ENCODE results near the gene HIPK2. TPM values are rescaled to one million over a fixed set of nuclear protein-coding genes. Genes with fewer than 3 reads are reported as not detected.
A peak's percentile ranks its signal among the peaks of the same experiment; 100 is the strongest.

Gene HIPK2
- polyA plus RNA-seq, 3 donors: 1.6 to 12.1 (median 3.0) TPM

DNA sequence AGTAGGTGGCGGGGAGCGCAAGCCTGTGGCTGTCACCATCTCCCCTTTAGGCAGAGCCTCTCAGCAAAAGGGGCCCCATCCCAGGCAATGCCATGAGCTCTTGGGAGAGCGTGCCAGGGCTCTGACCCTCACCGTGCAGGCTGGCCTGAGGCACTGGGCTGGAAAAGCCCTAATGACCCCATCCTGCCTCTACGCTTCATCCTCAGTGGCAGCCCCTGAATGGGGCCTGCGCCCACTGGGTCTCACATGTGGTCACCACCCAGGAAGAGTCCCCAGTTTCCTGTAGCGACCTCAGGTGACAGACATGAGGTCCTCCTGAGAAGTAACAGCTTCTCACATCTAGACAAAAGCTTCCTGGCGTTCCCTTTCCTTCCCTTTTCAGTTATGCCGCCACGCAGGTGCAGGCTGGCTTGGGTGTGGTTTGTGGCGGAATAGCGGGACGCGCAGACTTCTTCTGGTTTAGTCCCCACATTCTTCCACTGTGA, 195.1 kb downstream of the HIPK2 start:
- TF ChIP-seq, protein P1, sequence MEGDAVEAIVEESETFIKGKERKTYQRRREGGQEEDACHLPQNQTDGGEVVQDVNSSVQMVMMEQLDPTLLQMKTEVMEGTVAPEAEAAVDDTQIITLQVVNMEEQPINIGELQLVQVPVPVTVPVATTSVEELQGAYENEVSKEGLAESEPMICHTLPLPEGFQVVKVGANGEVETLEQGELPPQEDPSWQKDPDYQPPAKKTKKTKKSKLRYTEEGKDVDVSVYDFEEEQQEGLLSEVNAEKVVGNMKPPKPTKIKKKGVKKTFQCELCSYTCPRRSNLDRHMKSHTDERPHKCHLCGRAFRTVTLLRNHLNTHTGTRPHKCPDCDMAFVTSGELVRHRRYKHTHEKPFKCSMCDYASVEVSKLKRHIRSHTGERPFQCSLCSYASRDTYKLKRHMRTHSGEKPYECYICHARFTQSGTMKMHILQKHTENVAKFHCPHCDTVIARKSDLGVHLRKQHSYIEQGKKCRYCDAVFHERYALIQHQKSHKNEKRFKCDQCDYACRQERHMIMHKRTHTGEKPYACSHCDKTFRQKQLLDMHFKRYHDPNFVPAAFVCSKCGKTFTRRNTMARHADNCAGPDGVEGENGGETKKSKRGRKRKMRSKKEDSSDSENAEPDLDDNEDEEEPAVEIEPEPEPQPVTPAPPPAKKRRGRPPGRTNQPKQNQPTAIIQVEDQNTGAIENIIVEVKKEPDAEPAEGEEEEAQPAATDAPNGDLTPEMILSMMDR (IDR thresholded peaks at IDR 0.05): no peak
- Histone ChIP-seq H3K9me3 (replicated peaks in 1 of 2; ENCODE audit: control insufficient read depth in 1 of 2, insufficient read depth in 1 of 2, low read length in 2 of 2) (no peaks in the 10 kb centered on the region), H2AFZ (ENCODE audit: insufficient read depth, low read depth, low read length, poor library complexity, severe bottlenecking) (no peak overlapping the region), H3K9ac (ENCODE audit: insufficient read depth, low read length, poor library complexity, severe bottlenecking) (no peak overlapping the region), H3K4me2 (replicated peaks; ENCODE audit: extremely low read depth, low read length, poor library complexity, severe bottlenecking) (no peak overlapping the region), H3K79me2 (ENCODE audit: insufficient read depth, low read length) (no peaks in the 10 kb centered on the region), H3K36me3 (replicated peaks in 1 of 2; ENCODE audit: control insufficient read depth in 1 of 2, insufficient read depth in 2 of 2, low read length in 2 of 2) (peaks cover 93 to 97% of the 10 kb centered on the region in 2 donors), H3K4me1 (ENCODE audit: control insufficient read depth in 1 of 2, insufficient read depth in 2 of 2, low read length in 2 of 2) (no peaks in the 10 kb centered on the region), H3K27me3 (ENCODE audit: control insufficient read depth in 2 of 2, insufficient read depth in 2 of 2, low read length in 2 of 2) (no peaks in the 10 kb centered on the region), H4K20me1 (ENCODE audit: insufficient read depth, low read length) (peaks cover 32% of the 10 kb centered on the region), H3K27ac (ENCODE audit: low read depth in 1 of 2, low read length in 2 of 2) (no peak overlapping the region), H3K4me3 (replicated peaks in 1 of 3; ENCODE audit: low read depth in 2 of 3, low read length in 3 of 3) (no peak overlapping the region)
- no peak overlapping the region for H3K4me3 Mint-ChIP-seq
- intact Hi-C loops (cut with micrococcal nuclease): no loop called here
- H3K27ac Mint-ChIP-seq: no peak overlapping the region
- WGBS (ENCODE audit: insufficient coverage): 71% methylated on average over 8 of the region's 14 CpGs
- no peaks in the 10 kb centered on the region for H3K9me3 Mint-ChIP-seq
- H3K27me3 Mint-ChIP-seq (ENCODE audit: low read depth in 3 of 3): peaks cover 0 to 2% (median 2%) of the 10 kb centered on the region in 3 donors
- H3K36me3 Mint-ChIP-seq: peaks cover 86 to 98% of the 10 kb centered on the region in 2 donors
- no peaks in the 10 kb centered on the region for H3K4me1 Mint-ChIP-seq
- no peak for DNase-seq

DNA sequence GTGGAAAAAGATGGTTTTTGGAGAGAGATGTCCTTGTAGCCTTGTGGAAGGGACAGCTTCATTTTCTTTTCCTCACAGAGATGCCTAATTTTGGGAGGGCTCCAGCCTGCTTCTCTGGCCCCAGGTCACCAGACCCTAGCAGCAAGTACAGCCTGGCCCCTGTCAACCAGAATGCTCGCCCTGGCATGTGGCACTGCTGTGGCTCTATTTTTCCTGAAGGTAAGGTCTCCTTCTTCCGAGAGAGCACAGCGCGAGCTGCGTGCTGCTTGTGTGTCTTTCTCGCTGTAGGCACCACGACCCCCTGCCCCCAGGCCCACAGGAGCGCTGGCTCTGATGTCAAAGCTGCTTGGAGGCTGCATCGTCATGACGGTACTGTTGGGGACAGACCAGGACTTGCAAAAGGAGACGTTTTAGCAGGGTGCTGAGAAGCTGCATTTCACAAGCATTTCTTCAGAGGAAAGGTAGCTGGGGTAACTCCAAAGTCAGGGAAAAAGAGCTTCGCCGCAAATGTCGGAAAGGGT, 195.6 kb downstream of the HIPK2 start:
- no peak overlapping the region for H3K4me2 ChIP-seq (replicated peaks; ENCODE audit: extremely low read depth, low read length, poor library complexity, severe bottlenecking)
- no peaks in the 10 kb centered on the region for H3K9me3 ChIP-seq (replicated peaks in 1 of 2; ENCODE audit: control insufficient read depth in 1 of 2, insufficient read depth in 1 of 2, low read length in 2 of 2)

More for the DNA sequence above, 195.6 kb downstream of the HIPK2 start:
- peaks cover 91 to 98% of the 10 kb centered on the region in 2 donors for H3K36me3 ChIP-seq (replicated peaks in 1 of 2; ENCODE audit: control insufficient read depth in 1 of 2, insufficient read depth in 2 of 2, low read length in 2 of 2)
- H3K4me3 ChIP-seq (replicated peaks in 1 of 3; ENCODE audit: low read depth in 2 of 3, low read length in 3 of 3): no peak overlapping the region
- Mint-ChIP-seq H3K4me3 (no peak overlapping the region), H3K27me3 (ENCODE audit: low read depth in 3 of 3) (peaks cover 0 to 2% (median 2%) of the 10 kb centered on the region in 3 donors), H3K9me3 (no peaks in the 10 kb centered on the region), H3K27ac (peak overlapping the region in 1 of 7 donors; percentile 38), H3K36me3 (peaks cover 86 to 99% of the 10 kb centered on the region in 2 donors), H3K4me1 (no peaks in the 10 kb centered on the region)
- H3K9ac ChIP-seq (ENCODE audit: insufficient read depth, low read length, poor library complexity, severe bottlenecking): no peak overlapping the region
- WGBS (ENCODE audit: insufficient coverage): 93% methylated on average over 14 of the region's 14 CpGs
- H2AFZ ChIP-seq (ENCODE audit: insufficient read depth, low read depth, low read length, poor library complexity, severe bottlenecking): no peak overlapping the region
- DNase-seq: no peak
- TF ChIP-seq, protein P1 (IDR thresholded peaks at IDR 0.05): no peak
- no peaks in the 10 kb centered on the region for H3K4me1 ChIP-seq (ENCODE audit: control insufficient read depth in 1 of 2, insufficient read depth in 2 of 2, low read length in 2 of 2)
- no peak overlapping the region for H3K27ac ChIP-seq (ENCODE audit: low read depth in 1 of 2, low read length in 2 of 2)
- intact Hi-C loops (cut with micrococcal nuclease): no loop called here
- no peaks in the 10 kb centered on the region for H3K27me3 ChIP-seq (ENCODE audit: control insufficient read depth in 2 of 2, insufficient read depth in 2 of 2, low read length in 2 of 2)
- peaks cover 35% of the 10 kb centered on the region for H4K20me1 ChIP-seq (ENCODE audit: insufficient read depth, low read length)
- H3K79me2 ChIP-seq (ENCODE audit: insufficient read depth, low read length): no peaks in the 10 kb centered on the region

Measured in CD14-positive monocyte (primary cell).